ENCODE data around the gene NUP153. TPM values are rescaled to one million over a fixed set of nuclear protein-coding genes. Genes with fewer than 3 reads are reported as not detected.

The NUP153 gene
- total RNA-seq, 1 donor from 2014 or later = 33.5 TPM

GRCh38 chr6:17580518-17581048 lies 126.1 kb downstream of the NUP153 start:
- Histone ChIP-seq H3K9me3 (peaks cover 5% of the 10 kb centered on the region), H3K4me1 (peaks cover 7% of the 10 kb centered on the region), H3K27me3 (no peaks in the 10 kb centered on the region), H3K27ac (no peak overlapping the region), H3K36me3 (no peaks in the 10 kb centered on the region), H3K4me3 (peak overlapping the region; percentile 63)
- ATAC-seq (peak; percentile 88), DNase-seq (peak; percentile 78)
- intact Hi-C loops (cut with DNase I) = loop anchor here (5.0 kb wide), 1 partner anchor 423 kb away; no protein-coding TSS in a partner anchor
- no peak for TF ChIP-seq CTCF (IDR thresholded peaks at IDR 0.05)

GRCh38 chr6:17577059-17577458 lies 129.7 kb downstream of the NUP153 start:
- Histone ChIP-seq H3K36me3 (no peaks in the 10 kb centered on the region), H3K4me3 (no peak overlapping the region), H3K4me1 (no peaks in the 10 kb centered on the region), H3K27me3 (no peaks in the 10 kb centered on the region), H3K9me3 (peaks cover 5% of the 10 kb centered on the region), H3K27ac (no peak overlapping the region)
- ATAC-seq (no peak), DNase-seq (no peak)
- TF ChIP-seq CTCF (IDR thresholded peaks at IDR 0.05) = no peak
- intact Hi-C loops (cut with DNase I) = no loop called here

- Histone ChIP-seq H3K36me3 (no peaks in the 10 kb centered on the region), H3K27me3 (no peaks in the 10 kb centered on the region), H3K27ac (no peak overlapping the region), H3K4me3 (no peak overlapping the region), H3K4me1 (no peaks in the 10 kb centered on the region), H3K9me3 (peaks cover 5% of the 10 kb centered on the region)
- intact Hi-C loops (cut with DNase I) = no loop called here
- ATAC-seq = no peak
- no peak for TF ChIP-seq CTCF (IDR thresholded peaks at IDR 0.05)
- DNase-seq = no peak
These were observed 131.7 kb downstream of the NUP153 start for GRCh38 chr6:17574866-17575560.

- ATAC-seq = no peak
- intact Hi-C loops (cut with DNase I) = no loop called here
These were observed 141.3 kb downstream of the NUP153 start for GRCh38 chr6:17565399-17565798.

More at GRCh38 chr6:17565399-17565798, 141.3 kb downstream of the NUP153 start:
- no peak for TF ChIP-seq CTCF (IDR thresholded peaks at IDR 0.05)
- Histone ChIP-seq H3K4me3 (no peak overlapping the region), H3K9me3 (no peaks in the 10 kb centered on the region), H3K36me3 (no peaks in the 10 kb centered on the region), H3K27ac (no peak overlapping the region), H3K4me1 (no peaks in the 10 kb centered on the region), H3K27me3 (no peaks in the 10 kb centered on the region)
- DNase-seq = no peak

Other genes with a start within 250 kb of the NUP153 start
- 30.9 TPM for gene FAM8A1, start 106.6 kb downstream of the NUP153 start, total RNA-seq

Measured in upper lobe of right lung (tissue), 1 donor.